ENCODE results near the gene SOAT2.

GRCh38 chr12:53105712-53106439 lies 2.6 kb downstream of the SOAT2 start:
- TF ChIP-seq, protein P1, sequence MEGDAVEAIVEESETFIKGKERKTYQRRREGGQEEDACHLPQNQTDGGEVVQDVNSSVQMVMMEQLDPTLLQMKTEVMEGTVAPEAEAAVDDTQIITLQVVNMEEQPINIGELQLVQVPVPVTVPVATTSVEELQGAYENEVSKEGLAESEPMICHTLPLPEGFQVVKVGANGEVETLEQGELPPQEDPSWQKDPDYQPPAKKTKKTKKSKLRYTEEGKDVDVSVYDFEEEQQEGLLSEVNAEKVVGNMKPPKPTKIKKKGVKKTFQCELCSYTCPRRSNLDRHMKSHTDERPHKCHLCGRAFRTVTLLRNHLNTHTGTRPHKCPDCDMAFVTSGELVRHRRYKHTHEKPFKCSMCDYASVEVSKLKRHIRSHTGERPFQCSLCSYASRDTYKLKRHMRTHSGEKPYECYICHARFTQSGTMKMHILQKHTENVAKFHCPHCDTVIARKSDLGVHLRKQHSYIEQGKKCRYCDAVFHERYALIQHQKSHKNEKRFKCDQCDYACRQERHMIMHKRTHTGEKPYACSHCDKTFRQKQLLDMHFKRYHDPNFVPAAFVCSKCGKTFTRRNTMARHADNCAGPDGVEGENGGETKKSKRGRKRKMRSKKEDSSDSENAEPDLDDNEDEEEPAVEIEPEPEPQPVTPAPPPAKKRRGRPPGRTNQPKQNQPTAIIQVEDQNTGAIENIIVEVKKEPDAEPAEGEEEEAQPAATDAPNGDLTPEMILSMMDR (IDR thresholded peaks at IDR 0.05), result no peak
- TF ChIP-seq TCF7L2 (IDR thresholded peaks at IDR 0.05; ENCODE audit: low read depth, low read length), result no peak

Measured in Panc1 (cell line).